Measurements from ENCODE around the gene TMEM82.
"Not testable (repeated sequence)": the region's sequence is repeated elsewhere in the genome, so short reads cannot be mapped to it uniquely, and the experiment has no call there.

Gene TMEM82

DNA sequence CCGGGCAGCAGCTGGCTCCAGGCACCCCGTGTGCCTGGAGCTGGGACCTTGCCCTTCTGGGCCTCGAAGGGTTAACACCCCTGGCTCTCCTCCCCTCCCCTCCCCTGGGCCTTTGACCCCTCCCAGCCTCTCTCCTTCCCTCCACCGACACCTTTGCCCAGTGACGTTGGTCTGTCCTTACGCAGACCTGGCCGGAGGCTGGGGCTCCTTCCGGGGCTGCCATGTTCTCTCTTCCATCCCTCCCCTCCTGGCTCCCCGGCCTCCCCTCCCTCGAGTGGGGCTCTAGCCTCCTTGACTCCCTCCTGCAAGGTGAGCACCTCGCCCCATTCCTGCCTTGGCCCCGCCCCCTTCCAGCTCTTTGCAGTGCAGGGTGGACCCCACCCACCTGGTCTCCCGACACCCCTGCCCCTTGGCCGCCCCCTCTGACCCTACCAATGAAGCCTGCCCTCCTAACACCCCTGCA, at the start of gene TMEM82:
TMEM82 (plus strand) TSS at position 161 of the 463 bp plus-strand sequence; CDS start at position 222, 61 bp downstream.
- Mint-ChIP-seq H3K4me1 (ENCODE audit: low read depth) (peaks cover 7% of the 10 kb centered on the region), H3K9me3 (no peaks in the 10 kb centered on the region), H3K4me3 (no peak within 1 kb of the TSS), H3K27me3 (no peaks in the 10 kb centered on the region), H3K27ac (no peak within 1 kb of the TSS), H3K36me3 (ENCODE audit: low read depth) (no peaks in the 10 kb centered on the region)
- no peak for DNase-seq

DNA sequence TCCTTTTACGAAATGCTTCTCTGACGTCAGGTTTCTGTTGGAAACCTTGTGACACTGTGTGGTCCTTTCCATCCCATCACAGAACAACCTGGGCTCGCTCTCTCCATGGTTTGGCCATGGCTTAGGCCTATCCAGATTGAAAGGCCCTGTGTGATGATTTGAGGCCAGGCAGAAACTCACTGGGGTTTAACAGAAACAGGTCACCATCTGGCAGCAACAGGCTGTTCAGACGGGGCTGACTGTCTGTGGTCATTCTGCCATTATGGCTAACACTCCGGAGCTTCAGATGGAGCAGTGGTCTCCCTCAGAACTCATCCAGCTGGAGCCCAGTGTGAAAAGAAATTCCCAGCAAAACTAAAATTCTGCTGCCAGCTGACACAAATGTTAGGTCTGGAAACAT, 48.9 kb upstream of the TMEM82 start:
- Mint-ChIP-seq H3K36me3 (ENCODE audit: low read depth) (peaks cover 36% of the 10 kb centered on the region), H3K4me3 (no peak overlapping the region), H3K4me1 (ENCODE audit: low read depth) (peaks cover 42% of the 10 kb centered on the region), H3K27me3 (no peaks in the 10 kb centered on the region), H3K9me3 (no peaks in the 10 kb centered on the region), H3K27ac (peak overlapping the region; percentile 79)
- DNase-seq, result no peak

DNA sequence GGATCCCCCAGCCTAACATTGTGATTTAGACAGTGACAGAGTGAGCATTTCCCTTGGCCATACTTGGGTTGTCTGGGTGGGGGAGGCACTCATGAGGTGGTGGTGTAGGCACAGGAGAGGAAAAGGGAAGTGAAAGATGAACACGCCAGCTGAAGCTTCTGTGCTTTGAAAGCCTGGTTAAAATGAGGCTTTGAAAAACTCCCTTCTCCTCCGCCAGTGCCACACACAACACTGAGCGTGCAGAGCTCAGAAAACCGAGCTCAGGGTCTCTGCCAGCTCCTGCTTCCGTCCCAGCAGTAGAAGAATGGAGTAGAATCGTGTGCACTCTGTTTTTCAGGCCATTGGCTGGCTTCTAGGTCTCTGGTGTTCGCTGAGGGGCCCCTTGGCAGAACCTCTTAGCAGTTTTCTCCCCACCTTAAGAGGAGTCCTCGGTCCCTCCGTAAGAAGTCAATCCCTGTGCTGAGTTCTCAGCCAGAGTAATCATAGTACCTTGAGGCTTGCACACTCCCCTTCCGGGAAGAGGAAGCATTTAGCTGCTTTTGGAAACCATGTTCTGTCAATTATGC, 45.3 kb upstream of the TMEM82 start:
- no peaks in the 10 kb centered on the region for H3K9me3 Mint-ChIP-seq
- H3K36me3 Mint-ChIP-seq (ENCODE audit: low read depth), result peaks cover 25% of the 10 kb centered on the region
- H3K4me3 Mint-ChIP-seq, result peak overlapping the region; percentile 49
- H3K27ac Mint-ChIP-seq, result peak overlapping the region; percentile 94
- peak; percentile 54 for DNase-seq
- H3K27me3 Mint-ChIP-seq, result no peaks in the 10 kb centered on the region
- H3K4me1 Mint-ChIP-seq (ENCODE audit: low read depth), result peaks cover 44% of the 10 kb centered on the region

DNA sequence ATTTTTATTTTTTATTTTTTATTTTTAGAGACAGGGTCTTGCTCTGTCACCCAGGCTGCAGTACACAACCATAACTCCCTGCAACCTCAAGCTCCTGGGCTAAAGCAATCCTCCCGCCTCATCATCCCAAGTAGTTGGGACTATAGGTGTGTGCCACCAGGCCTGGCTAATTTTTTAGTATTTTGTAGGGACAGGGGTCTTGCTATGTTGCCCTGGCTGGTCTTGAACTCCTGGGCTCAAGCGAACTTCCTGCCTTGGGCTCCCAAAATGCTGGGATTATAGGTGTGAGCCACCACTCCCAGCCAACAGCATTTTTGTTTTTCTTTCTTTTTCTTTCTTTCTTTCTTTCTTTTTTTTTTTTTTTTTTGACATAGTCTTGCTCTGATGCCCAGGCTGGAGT, 44.1 kb upstream of the TMEM82 start:
- peaks cover 27% of the 10 kb centered on the region for H3K36me3 Mint-ChIP-seq (ENCODE audit: low read depth)
- DNase-seq, result no peak
- no peaks in the 10 kb centered on the region for H3K27me3 Mint-ChIP-seq
- H3K4me1 Mint-ChIP-seq (ENCODE audit: low read depth), result peaks cover 42% of the 10 kb centered on the region
- no peaks in the 10 kb centered on the region for H3K9me3 Mint-ChIP-seq
- H3K27ac Mint-ChIP-seq, result no peak overlapping the region
- no peak overlapping the region for H3K4me3 Mint-ChIP-seq

DNA sequence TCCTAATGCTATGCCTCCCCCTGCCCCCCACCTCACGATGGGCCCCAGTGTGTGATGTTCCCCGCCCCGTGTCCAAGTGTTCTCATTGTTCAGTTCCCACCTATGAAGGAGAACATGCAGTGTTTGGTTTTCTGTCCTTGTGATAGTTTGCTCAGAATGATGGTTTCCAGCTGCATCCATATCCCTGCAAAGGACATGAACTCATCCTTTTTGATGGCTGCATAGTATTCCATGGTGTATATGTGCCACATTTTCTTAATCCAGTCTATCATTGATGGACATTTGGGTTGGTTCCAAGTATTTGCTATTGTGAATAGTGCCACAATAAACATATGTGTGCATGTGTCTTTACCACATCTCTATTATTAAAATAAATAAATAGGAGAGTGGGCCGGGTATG, 43.0 kb upstream of the TMEM82 start:
- not testable (repeated sequence) for H3K9me3 Mint-ChIP-seq, H3K4me3 Mint-ChIP-seq, H3K27ac Mint-ChIP-seq, H3K27me3 Mint-ChIP-seq, DNase-seq
- Mint-ChIP-seq H3K4me1 (ENCODE audit: low read depth) (peaks cover 43% of the 10 kb centered on the region), H3K36me3 (ENCODE audit: low read depth) (peaks cover 27% of the 10 kb centered on the region)

DNA sequence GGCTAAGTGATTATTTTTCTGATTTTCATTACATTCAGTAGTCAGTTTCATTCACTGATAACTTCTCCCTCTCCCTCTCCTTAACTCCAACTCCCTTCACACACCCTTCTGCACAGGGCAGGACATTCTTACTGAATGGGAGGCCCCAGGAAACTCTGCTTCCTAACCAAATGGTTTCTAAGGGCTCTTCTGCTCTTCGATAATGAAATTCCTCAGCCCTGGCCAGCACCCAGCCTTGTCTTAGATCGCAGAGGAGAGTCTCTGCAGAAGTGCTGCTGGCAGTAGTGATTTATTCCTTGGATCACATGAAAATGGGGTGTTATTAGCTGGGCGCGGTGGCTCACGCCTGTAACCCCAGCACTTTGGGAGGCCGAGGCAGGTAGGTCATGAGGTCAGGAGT, 41.8 kb upstream of the TMEM82 start:
- no peak overlapping the region for H3K4me3 Mint-ChIP-seq
- H3K27me3 Mint-ChIP-seq, result no peaks in the 10 kb centered on the region
- peaks cover 32% of the 10 kb centered on the region for H3K36me3 Mint-ChIP-seq (ENCODE audit: low read depth)
- DNase-seq, result no peak
- peaks cover 38% of the 10 kb centered on the region for H3K4me1 Mint-ChIP-seq (ENCODE audit: low read depth)
- H3K9me3 Mint-ChIP-seq, result no peaks in the 10 kb centered on the region
- H3K27ac Mint-ChIP-seq, result peak overlapping the region; percentile 57

DNA sequence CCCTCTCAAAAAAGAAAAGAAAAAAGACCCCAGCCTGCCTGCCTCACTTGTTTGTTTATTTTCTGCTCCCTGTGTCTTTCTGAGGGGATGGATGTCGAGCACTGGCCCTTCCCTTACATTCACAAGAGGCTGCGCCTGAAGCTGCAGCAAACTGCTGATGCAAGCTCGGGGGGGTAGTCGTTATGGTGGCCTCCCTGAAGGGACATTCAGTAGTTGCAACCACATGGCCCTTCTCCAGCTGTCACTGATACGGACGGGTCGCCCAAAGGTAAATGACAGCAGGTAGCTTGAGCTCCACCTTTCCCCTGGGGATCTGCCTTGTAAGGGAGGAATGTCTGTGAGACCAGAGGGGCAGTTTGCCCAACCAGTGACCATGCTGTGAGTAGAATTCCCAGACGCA, 40.5 kb upstream of the TMEM82 start:
- no peaks in the 10 kb centered on the region for H3K27me3 Mint-ChIP-seq
- no peaks in the 10 kb centered on the region for H3K9me3 Mint-ChIP-seq
- no peak overlapping the region for H3K4me3 Mint-ChIP-seq
- no peak overlapping the region for H3K27ac Mint-ChIP-seq
- H3K36me3 Mint-ChIP-seq (ENCODE audit: low read depth), result peaks cover 36% of the 10 kb centered on the region
- peaks cover 38% of the 10 kb centered on the region for H3K4me1 Mint-ChIP-seq (ENCODE audit: low read depth)
- DNase-seq, result no peak

DNA sequence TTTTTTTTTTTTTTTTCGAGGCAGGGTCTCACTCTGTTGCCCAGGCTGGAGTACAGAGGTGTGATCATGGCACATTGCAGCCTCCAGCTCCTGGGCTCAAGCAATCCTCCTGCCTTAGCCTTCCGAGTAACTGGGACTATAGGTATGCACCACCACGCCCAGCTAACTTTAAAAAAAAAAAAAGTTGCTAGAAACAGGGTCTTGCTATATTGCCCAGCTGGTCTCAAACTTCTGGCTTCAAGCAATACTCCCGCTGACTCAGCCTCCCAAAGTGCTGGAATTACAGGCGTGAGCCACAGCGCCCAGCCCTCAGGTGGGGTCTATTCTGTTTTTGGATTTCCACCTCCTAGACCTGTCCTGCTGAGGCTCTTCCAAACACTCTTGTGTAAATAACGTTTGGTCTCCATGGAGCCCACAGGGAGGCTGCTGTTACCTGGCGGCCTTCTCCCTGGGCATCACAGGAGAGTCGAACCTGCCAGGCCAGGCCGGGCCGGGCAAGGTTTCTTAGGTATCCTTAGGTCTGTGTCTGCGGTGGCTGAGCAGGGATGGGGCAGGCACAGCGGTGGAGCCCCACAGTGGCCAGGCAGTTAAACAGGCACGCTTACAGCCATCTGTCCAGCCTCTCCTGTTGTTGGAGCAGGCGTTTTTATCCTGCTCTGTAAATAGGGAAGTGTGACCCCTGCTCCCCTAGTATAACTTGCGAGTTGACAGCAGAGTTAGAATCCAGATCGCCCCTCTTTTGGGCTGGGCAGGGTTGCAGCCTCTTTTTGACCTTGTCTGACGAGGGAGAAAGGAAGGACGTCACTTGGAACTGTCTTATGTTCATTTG, 39.4 kb upstream of the TMEM82 start:
- no peak overlapping the region for H3K4me3 Mint-ChIP-seq
- no peak for DNase-seq
- peaks cover 27% of the 10 kb centered on the region for H3K4me1 Mint-ChIP-seq (ENCODE audit: low read depth)
- peak overlapping the region; percentile 54 for H3K27ac Mint-ChIP-seq
- no peaks in the 10 kb centered on the region for H3K27me3 Mint-ChIP-seq
- H3K9me3 Mint-ChIP-seq, result no peaks in the 10 kb centered on the region
- peaks cover 36% of the 10 kb centered on the region for H3K36me3 Mint-ChIP-seq (ENCODE audit: low read depth)

DNA sequence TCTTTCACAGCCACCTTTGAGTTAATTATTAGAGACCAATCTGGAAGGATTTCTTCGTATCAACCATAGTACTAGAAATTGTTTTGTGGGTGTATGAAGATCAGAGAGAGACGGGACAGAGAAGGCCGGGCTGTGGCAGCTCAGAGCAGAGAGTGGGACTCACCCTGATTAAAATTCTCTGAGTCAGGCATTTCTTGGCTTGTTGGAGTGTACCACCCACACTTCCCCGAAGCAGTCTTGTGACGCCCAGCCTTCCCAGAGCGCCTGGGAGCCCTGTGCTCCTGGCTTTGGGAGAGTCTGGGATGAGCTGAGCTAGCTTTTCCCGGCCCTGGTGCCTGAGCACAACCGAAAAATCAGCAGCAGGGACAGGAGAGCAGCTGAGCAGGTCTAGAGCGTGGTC, 38.7 kb upstream of the TMEM82 start:
- Mint-ChIP-seq H3K4me3 (no peak overlapping the region), H3K9me3 (no peaks in the 10 kb centered on the region), H3K4me1 (ENCODE audit: low read depth) (peaks cover 26% of the 10 kb centered on the region), H3K27ac (peak overlapping the region; percentile 54), H3K36me3 (ENCODE audit: low read depth) (peaks cover 36% of the 10 kb centered on the region), H3K27me3 (no peaks in the 10 kb centered on the region)
- DNase-seq, result no peak

DNA sequence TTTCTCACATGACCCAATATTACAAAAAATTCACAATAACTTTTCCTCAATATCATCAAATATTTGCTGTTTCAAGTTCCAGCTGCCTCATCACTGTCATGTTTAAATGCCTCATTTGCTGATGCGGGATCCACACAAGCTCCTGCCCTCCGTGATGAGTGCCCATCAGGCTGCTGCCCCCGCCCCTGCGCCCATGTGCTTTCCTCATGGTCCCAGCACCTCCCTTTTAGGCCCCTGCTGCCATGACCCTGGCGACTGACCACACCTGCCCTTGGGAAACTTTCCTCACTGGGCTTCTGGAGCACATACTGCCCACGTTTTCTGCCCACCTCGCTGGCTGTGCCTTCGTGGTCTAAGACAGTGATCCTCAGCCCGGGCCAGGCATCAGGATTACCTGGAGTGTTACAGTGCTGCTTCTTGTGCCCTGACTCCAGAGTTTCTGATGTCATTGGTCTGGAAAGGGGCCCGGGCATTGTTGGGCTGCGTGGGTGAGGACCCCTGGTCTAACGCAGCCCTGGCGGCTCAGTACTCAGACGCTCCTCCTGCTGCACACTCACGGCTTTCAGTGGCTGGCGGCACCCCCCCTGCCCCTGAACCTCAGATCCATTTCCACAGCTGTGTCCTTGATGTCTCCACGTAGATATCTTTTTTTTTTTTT, 37.6 kb upstream of the TMEM82 start:
- peaks cover 23% of the 10 kb centered on the region for H3K4me1 Mint-ChIP-seq (ENCODE audit: low read depth)
- no peak overlapping the region for H3K4me3 Mint-ChIP-seq
- no peaks in the 10 kb centered on the region for H3K27me3 Mint-ChIP-seq
- H3K27ac Mint-ChIP-seq, result no peak overlapping the region
- H3K36me3 Mint-ChIP-seq (ENCODE audit: low read depth), result peaks cover 30% of the 10 kb centered on the region
- H3K9me3 Mint-ChIP-seq, result no peaks in the 10 kb centered on the region
- DNase-seq, result no peak

DNA sequence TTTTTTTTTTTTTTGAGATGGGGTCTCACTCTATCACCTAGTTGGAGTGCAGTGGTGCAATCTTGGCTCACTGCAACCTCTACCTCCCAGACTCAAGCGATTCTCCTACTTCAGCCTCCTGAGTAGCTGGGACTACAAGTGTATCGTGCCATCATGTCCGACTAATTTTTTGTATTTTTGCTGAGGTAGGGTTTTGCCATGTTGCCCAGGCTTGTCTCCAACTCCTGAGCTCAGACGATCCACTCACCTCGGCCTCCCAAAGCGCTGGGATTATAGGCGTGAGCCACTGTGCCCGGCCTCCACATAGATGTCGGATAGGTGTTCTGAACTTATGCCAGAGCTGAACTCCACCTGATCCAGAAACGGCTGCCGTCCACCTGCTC, 37.1 kb upstream of the TMEM82 start:
- H3K4me3 Mint-ChIP-seq, result no peak overlapping the region
- no peaks in the 10 kb centered on the region for H3K9me3 Mint-ChIP-seq
- DNase-seq, result no peak
- peaks cover 30% of the 10 kb centered on the region for H3K36me3 Mint-ChIP-seq (ENCODE audit: low read depth)
- peaks cover 23% of the 10 kb centered on the region for H3K4me1 Mint-ChIP-seq (ENCODE audit: low read depth)
- no peaks in the 10 kb centered on the region for H3K27me3 Mint-ChIP-seq
- no peak overlapping the region for H3K27ac Mint-ChIP-seq

DNA sequence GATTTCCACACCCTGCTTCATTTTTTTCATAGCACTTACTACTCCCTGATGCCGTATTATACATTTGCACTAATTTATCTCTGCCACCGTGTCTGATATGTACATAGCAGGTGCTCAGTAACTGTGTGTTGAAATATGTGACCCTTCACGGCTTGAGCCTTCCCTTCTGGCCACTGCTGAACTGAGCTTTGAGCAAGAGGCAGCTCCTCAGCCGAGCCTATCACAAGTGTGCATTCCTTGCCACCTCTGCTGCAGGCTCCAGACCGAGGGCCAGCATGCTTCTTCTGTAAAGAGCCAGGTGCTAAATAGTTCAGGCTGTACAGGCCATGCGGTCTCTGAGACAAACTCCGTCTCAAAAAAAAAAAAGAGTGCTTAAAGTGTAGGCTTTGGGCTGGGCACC, 35.5 kb upstream of the TMEM82 start:
- no peaks in the 10 kb centered on the region for H3K27me3 Mint-ChIP-seq
- H3K4me3 Mint-ChIP-seq, result no peak overlapping the region
- no peak for DNase-seq
- no peaks in the 10 kb centered on the region for H3K9me3 Mint-ChIP-seq
- peaks cover 22% of the 10 kb centered on the region for H3K4me1 Mint-ChIP-seq (ENCODE audit: low read depth)
- peaks cover 29% of the 10 kb centered on the region for H3K36me3 Mint-ChIP-seq (ENCODE audit: low read depth)
- no peak overlapping the region for H3K27ac Mint-ChIP-seq

DNA sequence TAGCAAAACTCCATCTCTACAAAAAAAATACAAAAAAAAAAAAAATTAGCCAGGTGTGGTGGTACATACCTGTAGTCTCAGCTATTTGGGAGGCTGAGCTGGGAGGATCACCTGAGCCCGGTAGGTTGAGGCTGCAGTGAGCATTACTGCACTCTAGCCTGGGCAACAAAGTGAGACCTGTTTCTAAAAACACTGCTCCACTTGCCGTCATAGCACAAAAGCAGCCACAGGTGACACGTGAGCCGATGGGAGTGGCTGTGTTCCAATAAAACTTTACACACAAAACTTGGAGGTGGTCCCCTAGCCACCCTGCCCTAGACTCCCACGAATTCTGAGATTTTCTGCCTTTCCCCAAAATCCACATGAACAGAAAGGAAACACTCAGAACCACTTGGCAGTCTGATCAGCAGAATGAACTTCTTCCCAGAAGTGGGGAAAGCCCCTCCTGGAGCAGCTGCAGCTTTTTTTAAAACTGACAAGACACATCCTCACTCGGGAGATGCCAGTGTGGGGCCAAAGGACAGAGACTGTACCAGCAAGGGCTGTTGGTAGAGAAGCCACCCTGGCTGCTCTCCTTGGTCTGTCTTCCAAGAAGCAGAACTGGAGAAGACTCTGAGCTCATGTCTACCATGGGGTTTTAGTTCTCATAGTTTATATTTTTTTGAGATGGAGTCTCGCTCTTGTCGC, 34.9 kb upstream of the TMEM82 start:
- no peaks in the 10 kb centered on the region for H3K9me3 Mint-ChIP-seq
- peaks cover 22% of the 10 kb centered on the region for H3K4me1 Mint-ChIP-seq (ENCODE audit: low read depth)
- no peak overlapping the region for H3K27ac Mint-ChIP-seq
- H3K36me3 Mint-ChIP-seq (ENCODE audit: low read depth), result peaks cover 24% of the 10 kb centered on the region
- DNase-seq, result no peak
- H3K27me3 Mint-ChIP-seq, result no peaks in the 10 kb centered on the region
- no peak overlapping the region for H3K4me3 Mint-ChIP-seq

DNA sequence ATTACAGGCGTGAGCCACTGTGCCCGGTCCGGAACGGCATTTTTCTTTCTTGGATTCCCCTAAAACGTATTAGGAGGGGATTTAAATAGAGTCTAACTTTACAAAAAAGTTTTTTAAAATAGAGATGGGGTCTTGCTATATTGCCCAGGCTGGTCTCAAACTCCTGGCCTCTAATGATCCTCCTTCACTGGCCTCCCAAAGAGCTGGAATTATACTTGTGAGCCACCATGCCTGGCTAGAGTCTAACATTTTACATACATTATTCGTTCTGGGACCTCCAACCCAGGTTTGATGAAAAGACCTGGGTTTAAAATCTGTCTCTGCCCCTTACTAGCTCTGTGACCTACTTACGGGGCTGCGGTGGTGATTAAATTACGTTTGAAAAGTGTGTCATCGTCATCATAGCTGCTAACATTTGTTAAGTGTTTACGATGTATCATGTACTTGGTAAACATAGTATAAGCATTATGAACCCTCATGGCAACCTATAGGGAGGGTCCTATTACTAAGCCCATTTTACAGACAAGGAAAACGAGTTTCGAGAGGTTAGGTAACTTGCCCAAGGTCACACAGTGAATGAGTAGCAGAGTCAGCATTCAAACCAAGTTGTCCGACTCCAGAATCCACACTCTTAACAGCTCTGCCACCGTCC, 33.7 kb upstream of the TMEM82 start:
- Mint-ChIP-seq H3K27ac (no peak overlapping the region), H3K27me3 (no peaks in the 10 kb centered on the region), H3K4me1 (ENCODE audit: low read depth) (peaks cover 17% of the 10 kb centered on the region), H3K4me3 (no peak overlapping the region), H3K9me3 (no peaks in the 10 kb centered on the region), H3K36me3 (ENCODE audit: low read depth) (peaks cover 22% of the 10 kb centered on the region)
- no peak for DNase-seq
